Natural killer cell (primary cell): Measurements from ENCODE around the gene SLAMF9. TPM values are rescaled to one million over a fixed set of nuclear protein-coding genes. Genes with fewer than 3 reads are reported as not detected.

Source experiments
- ATAC-seq, 3 donors: fragments of 150-1000 bp in 2 of 3; fragments of 200-7000 bp in 1 of 3; cut with Tn5 transposase; 1 replicate in 1 of 3; 2 replicates in 2 of 3; pipeline ENCODE4 v1.10.0; 2021; ENCODE audit warnings: mild to moderate bottlenecking in 2 of 3, moderate library complexity in 2 of 3
- DNase-seq, 2 donors: peaks; one replicate each; pipeline versions ENCODE4 v3.0.0 to v3.0.0-alpha.2; 2013 to 2021; ENCODE audit warnings: mixed read lengths in 1 of 2
- H3K27ac ChIP-seq: one replicate; pipeline ENCODE4 v1.5.1; 2013; ENCODE audit warnings: mild to moderate bottlenecking, low read length
- H3K27me3 ChIP-seq: one replicate; pipeline ENCODE4 v1.6.1; 2013; ENCODE audit warnings: low read length; ENCODE audit not compliant: control insufficient read depth, insufficient read depth
- H3K36me3 ChIP-seq: one replicate; pipeline ENCODE4 v1.6.1; 2013; ENCODE audit warnings: low read length; ENCODE audit not compliant: control insufficient read depth, insufficient read depth
- H3K4me1 ChIP-seq: one replicate; pipeline ENCODE4 v1.6.1; 2013; ENCODE audit warnings: low read length; ENCODE audit not compliant: control insufficient read depth, insufficient read depth
- H3K4me3 ChIP-seq: one replicate; pipeline ENCODE4 v1.5.1; 2013; ENCODE audit warnings: low read length
- H3K9me3 ChIP-seq: one replicate; pipeline ENCODE4 v1.6.1; 2013; ENCODE audit warnings: low read length; ENCODE audit not compliant: control insufficient read depth, insufficient read depth
- H3K27ac Mint-ChIP-seq, 2 donors: one replicate each; pipeline ENCODE4 v1.8.0; 2022; ENCODE audit warnings: mild to moderate bottlenecking in 2 of 2, mixed read lengths in 2 of 2, moderate library complexity in 1 of 2
- H3K27me3 Mint-ChIP-seq, 2 donors: one replicate each; pipeline ENCODE4 v1.8.0; 2022; ENCODE audit warnings: low read depth in 2 of 2, mixed read lengths in 2 of 2
- H3K36me3 Mint-ChIP-seq: one replicate; pipeline ENCODE4 v1.8.0; 2022; ENCODE audit warnings: mixed read lengths
- H3K4me1 Mint-ChIP-seq, 2 donors: one replicate each; pipeline ENCODE4 v1.8.0; 2022; ENCODE audit warnings: mixed read lengths in 2 of 2
- H3K4me3 Mint-ChIP-seq: one replicate; pipeline ENCODE4 v1.8.0; 2022; ENCODE audit warnings: mild to moderate bottlenecking, moderate library complexity, mixed read lengths
- H3K9me3 Mint-ChIP-seq, 2 donors: one replicate each; pipeline ENCODE4 v1.8.0; 2022; ENCODE audit warnings: mixed read lengths in 2 of 2
- CTCF ChIP-seq: fragments of 200-600 bp; IDR thresholded peaks from one replicate; pipeline ENCODE4 v1.8.0; 2022; ENCODE audit warnings: antibody characterized with exemption
- WGBS: methylation state at CpG from one replicate; pipeline ENCODE4 v1.1.7; 2013; ENCODE audit warnings: missing lambda C conversion rate; ENCODE audit not compliant: insufficient coverage; 5-methylcytosine and 5-hydroxymethylcytosine counted together
- intact Hi-C: fragments of 100-400 bp; cut with micrococcal nuclease; formaldehyde crosslinking; loops from one replicate; pipeline ENCODE4 v1.14.2; 2022
- total RNA-seq, 4 donors: library from RNA; stranded (reverse); fragments of 120-200 nt in 1 of 4; gene quantifications; one replicate each; pipeline versions ENCODE4 v1.2.3 to v1.2.4, GENCODE V29; 2013 to 2022

The SLAMF9 gene
- total RNA-seq, 3 donors from 2014 or later (not counting 1 experiment from before 2014, with no cell fraction given), result not detected

- H3K27ac ChIP-seq, result no peak overlapping the region
- Mint-ChIP-seq H3K4me3 (no peak overlapping the region), H3K36me3 (no peaks in the 10 kb centered on the region), H3K27me3 (peaks cover 20 to 29% of the 10 kb centered on the region in 2 donors), H3K4me1 (no peaks in the 10 kb centered on the region), H3K27ac (no peak overlapping the region), H3K9me3 (no peaks in the 10 kb centered on the region)
- WGBS, result 80% methylated on average over 9 of the region's 9 CpGs
- TF ChIP-seq CTCF, result no peak
- H3K9me3 ChIP-seq, result no peaks in the 10 kb centered on the region
- ATAC-seq (no peak), DNase-seq (no peak)
- H3K36me3 ChIP-seq, result no peaks in the 10 kb centered on the region
- intact Hi-C loops, result no loop called here
- H3K27me3 ChIP-seq, result no peaks in the 10 kb centered on the region
- no peaks in the 10 kb centered on the region for H3K4me1 ChIP-seq
- no peak overlapping the region for H3K4me3 ChIP-seq
These were observed 16.9 kb upstream of the SLAMF9 start for GRCh38 chr1:159970932-159971342.

GRCh38 chr1:159968901-159969300 is 14.9 kb upstream of the SLAMF9 start:
- no peak for DNase-seq
- Mint-ChIP-seq H3K4me3 (no peak overlapping the region), H3K27me3 (peaks cover 23 to 32% of the 10 kb centered on the region in 2 donors), H3K4me1 (no peaks in the 10 kb centered on the region), H3K9me3 (no peaks in the 10 kb centered on the region), H3K27ac (no peak overlapping the region), H3K36me3 (no peaks in the 10 kb centered on the region)
- Histone ChIP-seq H3K4me3 (no peak overlapping the region), H3K9me3 (no peaks in the 10 kb centered on the region), H3K36me3 (no peaks in the 10 kb centered on the region), H3K4me1 (no peaks in the 10 kb centered on the region), H3K27ac (no peak overlapping the region), H3K27me3 (no peaks in the 10 kb centered on the region)
- WGBS, result 96% methylated on average over 3 of the region's 3 CpGs
- intact Hi-C loops, result no loop called here
- no peak for ATAC-seq
- no peak for TF ChIP-seq CTCF

GRCh38 chr1:159965263-159965662 is 11.2 kb upstream of the SLAMF9 start:
- Mint-ChIP-seq H3K4me3 (no peak overlapping the region), H3K4me1 (no peaks in the 10 kb centered on the region), H3K27me3 (peaks cover 31 to 41% of the 10 kb centered on the region in 2 donors), H3K36me3 (no peaks in the 10 kb centered on the region), H3K27ac (no peak overlapping the region), H3K9me3 (no peaks in the 10 kb centered on the region)
- Histone ChIP-seq H3K36me3 (no peaks in the 10 kb centered on the region), H3K4me1 (no peaks in the 10 kb centered on the region), H3K27me3 (no peaks in the 10 kb centered on the region), H3K9me3 (no peaks in the 10 kb centered on the region), H3K27ac (no peak overlapping the region), H3K4me3 (no peak overlapping the region)
- no peak for DNase-seq
- intact Hi-C loops, result no loop called here
- TF ChIP-seq CTCF, result no peak
- WGBS, result 97% methylated on average over 2 of the region's 2 CpGs
- no peak for ATAC-seq

GRCh38 chr1:159964144-159964543 is 10.1 kb upstream of the SLAMF9 start:
- no peaks in the 10 kb centered on the region for H3K9me3 ChIP-seq
- DNase-seq, result no peak
- H3K27ac Mint-ChIP-seq, result no peak overlapping the region
- H3K4me1 Mint-ChIP-seq, result no peaks in the 10 kb centered on the region
- no peaks in the 10 kb centered on the region for H3K36me3 ChIP-seq
- H3K4me3 Mint-ChIP-seq, result no peak overlapping the region
- H3K27ac ChIP-seq, result no peak overlapping the region
- no peaks in the 10 kb centered on the region for H3K9me3 Mint-ChIP-seq
- intact Hi-C loops, result no loop called here
- WGBS, result 79% methylated on average over 3 of the region's 3 CpGs
- no peaks in the 10 kb centered on the region for H3K27me3 ChIP-seq
- H3K4me1 ChIP-seq, result no peaks in the 10 kb centered on the region
- H3K4me3 ChIP-seq, result no peak overlapping the region
- TF ChIP-seq CTCF, result no peak
- no peak for ATAC-seq
- peaks cover 37 to 49% of the 10 kb centered on the region in 2 donors for H3K27me3 Mint-ChIP-seq
- H3K36me3 Mint-ChIP-seq, result no peaks in the 10 kb centered on the region
